HEK293T (cell line): ENCODE data around the gene PERCC1.
"Not testable (repeated sequence)": the region's sequence is repeated elsewhere in the genome, so short reads cannot be mapped to it uniquely, and the experiment has no call there.

Source experiments
- CTCF ChIA-PET: fragments of 350-600 bp; formaldehyde crosslinking; extraction: SDS; loops from one replicate; lab custom pipeline; 2021; ENCODE audit warnings: antibody characterized with exemption, inconsistent platforms; lab: Yijun Ruan, JAX
- POLR2A ChIA-PET: fragments of 350-600 bp; formaldehyde crosslinking; extraction: SDS; loops from one replicate; lab custom pipeline; 2020; ENCODE audit warnings: antibody characterized with exemption, inconsistent platforms; lab: Yijun Ruan, JAX
- DNase-seq: peaks from one replicate; pipeline ENCODE4 v3.0.0; 2012; ENCODE audit warnings: mixed read lengths; ENCODE audit errors: extremely low spot score
- ARNT ChIP-seq: fragments of 450-650 bp; IDR thresholded peaks from 2 replicates; pipeline ENCODE4 v1.6.1; 2017; ENCODE audit warnings: mild to moderate bottlenecking
- BHLHE40 ChIP-seq: fragments of 450-650 bp; IDR thresholded peaks from 2 replicates; pipeline ENCODE4 v1.6.1; 2016; ENCODE audit warnings: mild to moderate bottlenecking, moderate library complexity, borderline replicate concordance
- CTBP1 ChIP-seq: fragments of 450-650 bp; IDR thresholded peaks from 2 replicates; pipeline ENCODE4 v1.6.1; 2016; ENCODE audit warnings: borderline replicate concordance
- ELF4 ChIP-seq: fragments of 450-650 bp; IDR thresholded peaks from 2 replicates; pipeline ENCODE4 v1.6.1; 2017; ENCODE audit warnings: antibody characterized with exemption
- FOXA1 ChIP-seq: fragments of 450-650 bp; IDR thresholded peaks from 2 replicates; pipeline ENCODE4 v1.6.1; 2016; ENCODE audit warnings: mild to moderate bottlenecking
- FOXK2 ChIP-seq: fragments of 450-650 bp; IDR thresholded peaks from 2 replicates; pipeline ENCODE4 v1.6.1; 2016; ENCODE audit warnings: mild to moderate bottlenecking
- FOXM1 ChIP-seq: fragments of 450-650 bp; IDR thresholded peaks from 2 replicates; pipeline ENCODE4 v1.6.1; 2017; ENCODE audit warnings: mild to moderate bottlenecking, borderline replicate concordance
- HDGF ChIP-seq: fragments of 450-650 bp; IDR thresholded peaks from 2 replicates; pipeline ENCODE4 v1.6.1; 2017; ENCODE audit warnings: antibody characterized with exemption, borderline replicate concordance
- L3MBTL2 ChIP-seq: fragments of 450-650 bp; conservative IDR thresholded peaks from 2 replicates; pipeline ENCODE4 v1.6.1; 2016; ENCODE audit warnings: mild to moderate bottlenecking
- LEF1 ChIP-seq: fragments of 450-650 bp; IDR thresholded peaks from 2 replicates; pipeline ENCODE4 v1.6.1; 2017; ENCODE audit warnings: mild to moderate bottlenecking, borderline replicate concordance
- NFRKB ChIP-seq: fragments of 450-650 bp; IDR thresholded peaks from 2 replicates; pipeline ENCODE4 v1.6.1; 2016; ENCODE audit warnings: mild to moderate bottlenecking, moderate library complexity
- SP1 ChIP-seq: fragments of 450-650 bp; IDR thresholded peaks from 2 replicates; pipeline ENCODE4 v1.6.1; 2017
- SUZ12 ChIP-seq: fragments of 450-650 bp; IDR thresholded peaks from 2 replicates; pipeline ENCODE4 v1.6.1; 2016; ENCODE audit warnings: mild to moderate bottlenecking
- TARDBP ChIP-seq: fragments of 450-650 bp; IDR thresholded peaks from 2 replicates; pipeline ENCODE4 v1.6.1; 2016
- ZNF384 ChIP-seq: fragments of 450-650 bp; IDR thresholded peaks from 2 replicates; pipeline ENCODE4 v1.6.1; 2016
- TF ChIP-seq, protein P1 (sequence below): fragments of 450-650 bp; IDR thresholded peaks from 2 replicates; pipeline ENCODE4 v1.6.1; 2016

Gene PERCC1

DNA sequence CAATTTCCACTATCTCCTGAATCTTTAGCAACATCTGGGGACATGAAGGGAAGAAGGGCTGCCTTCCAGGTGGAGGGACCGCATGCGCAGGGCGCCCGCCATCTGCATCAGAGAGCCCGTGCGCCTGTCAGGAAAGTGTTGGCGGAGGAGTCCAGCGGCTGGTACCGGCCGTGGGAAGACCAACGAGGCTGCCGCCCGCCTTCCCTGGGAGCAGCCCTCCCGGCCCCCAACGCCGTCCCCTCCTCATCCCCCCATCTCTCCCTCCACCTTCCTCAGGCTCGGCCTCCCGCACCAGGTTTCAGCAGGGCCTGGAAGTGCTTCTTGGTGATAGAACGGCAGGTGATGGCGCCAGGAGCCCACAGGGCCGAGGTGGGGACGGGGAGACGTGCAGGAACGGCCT is 35.2 kb downstream of the PERCC1 start:
- CTCF ChIA-PET: no interaction called here
- DNase-seq: no peak
- POLR2A ChIA-PET: no interaction called here
- TF ChIP-seq ELF4 (no peak), TARDBP (no peak)

GRCh38 chr16:1466968-1467521 is 36.2 kb downstream of the PERCC1 start:
- CTCF ChIA-PET: no interaction called here
- DNase-seq: no peak
- TF ChIP-seq L3MBTL2 (no peak), NFRKB (no peak), FOXM1 (no peak), FOXK2 (no peak), TARDBP (no peak), ARNT (no peak), ZNF384 (no peak), SUZ12 (no peak), BHLHE40 (no peak), ELF4 (no peak), FOXA1 (no peak), SP1 (no peak), CTBP1 (no peak), HDGF (no peak)
- TF ChIP-seq, protein P1, sequence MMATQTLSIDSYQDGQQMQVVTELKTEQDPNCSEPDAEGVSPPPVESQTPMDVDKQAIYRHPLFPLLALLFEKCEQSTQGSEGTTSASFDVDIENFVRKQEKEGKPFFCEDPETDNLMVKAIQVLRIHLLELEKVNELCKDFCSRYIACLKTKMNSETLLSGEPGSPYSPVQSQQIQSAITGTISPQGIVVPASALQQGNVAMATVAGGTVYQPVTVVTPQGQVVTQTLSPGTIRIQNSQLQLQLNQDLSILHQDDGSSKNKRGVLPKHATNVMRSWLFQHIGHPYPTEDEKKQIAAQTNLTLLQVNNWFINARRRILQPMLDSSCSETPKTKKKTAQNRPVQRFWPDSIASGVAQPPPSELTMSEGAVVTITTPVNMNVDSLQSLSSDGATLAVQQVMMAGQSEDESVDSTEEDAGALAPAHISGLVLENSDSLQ: no peak
- POLR2A ChIA-PET: no interaction called here

GRCh38 chr16:1468426-1468810 is 37.5 kb downstream of the PERCC1 start:
- ChIA-PET POLR2A (no interaction called here), CTCF (no interaction called here)
- no peak for DNase-seq
- TF ChIP-seq FOXA1: no peak
- no peak for TF ChIP-seq ZNF384
- no peak for TF ChIP-seq CTBP1
- no peak for TF ChIP-seq ELF4
- TF ChIP-seq FOXM1: no peak
- no peak for TF ChIP-seq NFRKB
- TF ChIP-seq SP1: no peak
- no peak for TF ChIP-seq LEF1
- no peak for TF ChIP-seq TARDBP
- TF ChIP-seq BHLHE40: no peak
- TF ChIP-seq L3MBTL2: no peak

DNA sequence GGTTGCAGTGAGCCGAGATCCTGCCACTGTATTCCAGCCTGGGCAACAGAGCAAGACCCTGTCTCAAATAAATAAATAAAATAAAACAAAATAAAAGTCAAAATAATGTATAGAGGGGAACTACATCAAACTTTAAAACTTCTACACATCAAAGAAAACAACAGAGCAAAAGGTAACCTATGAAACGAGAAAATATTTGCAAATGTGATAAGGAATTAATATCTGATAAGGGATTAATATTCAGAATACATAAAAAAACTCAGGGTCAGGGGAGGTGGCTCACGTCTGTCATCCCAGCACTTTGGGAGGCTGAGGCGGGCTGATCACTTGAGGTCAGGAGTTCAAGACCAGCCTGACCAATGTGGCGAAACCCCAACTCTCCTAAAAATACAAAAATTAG is 38.3 kb downstream of the PERCC1 start:
- DNase-seq, CTCF ChIA-PET, POLR2A ChIA-PET: not testable (repeated sequence)

DNA sequence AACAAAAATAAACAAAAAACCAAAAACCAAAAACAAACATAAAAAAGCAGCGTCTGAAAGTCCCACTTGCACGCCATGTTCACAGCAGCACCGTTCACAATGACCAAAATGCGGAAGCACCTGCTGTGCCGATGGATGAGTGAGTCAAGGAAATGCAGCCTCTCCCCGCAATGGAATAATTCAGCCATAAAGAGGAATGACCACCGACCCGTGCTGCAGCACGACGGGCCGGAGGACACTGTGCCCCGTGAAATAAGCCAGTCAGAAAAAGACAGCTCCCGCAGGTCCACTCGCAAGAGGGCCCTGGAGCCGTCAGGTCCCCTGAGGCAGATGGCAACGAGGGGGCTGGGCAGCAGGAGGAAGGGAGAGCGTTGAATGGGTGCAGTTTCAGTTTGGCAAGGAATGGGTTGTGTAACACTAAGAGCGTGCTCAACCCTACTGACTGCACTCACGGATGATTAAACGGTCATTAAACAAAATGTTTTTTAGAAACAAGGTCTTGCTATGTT is 38.9 kb downstream of the PERCC1 start:
- CTCF ChIA-PET: no interaction called here
- TF ChIP-seq FOXM1: no peak
- TF ChIP-seq, protein P1: no peak
- no peak for TF ChIP-seq BHLHE40
- no peak for TF ChIP-seq ARNT
- no peak for TF ChIP-seq CTBP1
- no peak for TF ChIP-seq ZNF384
- TF ChIP-seq HDGF: no peak
- no peak for TF ChIP-seq SP1
- no peak for TF ChIP-seq SUZ12
- TF ChIP-seq FOXA1: no peak
- TF ChIP-seq TARDBP: no peak
- no peak for TF ChIP-seq ELF4
- TF ChIP-seq L3MBTL2: no peak
- no peak for TF ChIP-seq LEF1
- TF ChIP-seq FOXK2: no peak
- TF ChIP-seq NFRKB: no peak
- DNase-seq: no peak
- POLR2A ChIA-PET: no interaction called here

DNA sequence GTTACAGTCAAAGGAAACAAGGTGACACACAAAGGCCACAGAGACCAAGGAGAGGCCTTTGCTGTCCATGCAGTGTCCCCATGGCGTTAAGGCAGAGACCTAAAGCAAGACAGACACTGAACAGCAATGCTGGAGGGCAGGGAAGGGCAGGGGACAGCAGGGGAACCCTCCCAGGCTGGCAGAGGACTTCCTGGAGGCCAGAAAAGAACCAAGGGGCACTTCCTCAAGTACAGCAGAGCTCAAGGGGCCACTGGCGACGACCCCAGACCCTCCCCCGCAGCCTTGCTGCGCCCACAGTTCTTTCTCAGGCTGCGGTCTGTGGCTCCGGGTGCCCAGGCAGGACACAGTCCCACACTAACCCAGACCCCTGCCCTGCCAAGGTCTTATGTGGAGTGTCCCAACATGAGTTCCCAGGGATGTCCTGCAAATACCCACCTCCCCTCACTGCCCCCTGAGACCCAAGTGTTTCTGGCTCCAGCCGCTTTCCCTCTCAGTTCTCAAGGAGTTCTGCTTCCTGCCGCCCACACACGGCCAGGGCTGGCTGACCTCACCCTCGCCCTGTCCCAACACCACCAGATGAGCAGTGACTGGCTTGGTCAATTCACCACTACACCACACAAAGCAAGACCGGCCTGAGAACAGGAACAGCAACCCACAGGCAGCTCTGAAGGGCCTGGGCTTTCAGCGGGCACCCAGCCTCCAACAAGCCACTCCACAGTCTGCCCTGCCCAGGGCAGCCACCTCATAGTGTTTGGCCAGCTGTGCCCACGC is 39.8 kb downstream of the PERCC1 start:
- CTCF ChIA-PET: no interaction called here
- POLR2A ChIA-PET: interaction anchor here (1.0 to 1.2 kb wide), 2 partner anchors 22 to 50 kb away, joined by 3 to 6 read pairs; partner anchors contain the start of genes TELO2 and UQCC4
- TF ChIP-seq L3MBTL2: no peak
- TF ChIP-seq CTBP1: no peak
- no peak for TF ChIP-seq LEF1
- TF ChIP-seq SP1: no peak
- no peak for TF ChIP-seq ARNT
- TF ChIP-seq TARDBP: no peak
- no peak for TF ChIP-seq FOXK2
- DNase-seq: no peak

DNA sequence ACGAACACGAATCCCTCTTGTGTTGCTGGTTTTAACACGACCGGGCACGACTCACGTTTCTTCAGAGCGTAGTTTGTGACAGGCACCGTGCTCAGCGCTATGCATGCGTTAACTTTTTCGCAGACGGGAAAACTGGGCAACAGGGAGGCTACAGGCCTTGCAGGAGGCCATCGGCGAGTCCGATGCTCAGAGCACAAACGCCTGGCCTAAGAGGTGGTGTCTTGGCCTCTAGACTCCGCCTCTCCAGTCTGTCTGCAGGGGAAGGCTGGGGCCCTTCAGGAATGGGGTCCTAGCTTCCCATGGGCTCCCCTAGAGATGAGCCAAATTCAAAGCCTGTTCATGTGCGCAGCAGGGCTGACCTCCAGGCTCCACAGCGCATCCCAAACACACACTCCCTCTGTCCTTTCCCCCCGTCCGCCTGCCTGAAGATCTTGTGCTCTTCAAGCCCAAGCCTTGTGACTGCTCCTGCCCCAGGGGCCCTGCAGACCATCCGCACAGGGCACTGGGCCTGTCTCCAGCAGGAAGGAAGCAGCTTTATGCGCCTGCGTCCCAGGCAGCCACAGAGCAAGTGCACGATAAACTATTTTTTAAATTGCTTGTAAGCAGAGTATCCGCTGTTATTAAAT is 40.8 kb downstream of the PERCC1 start:
- DNase-seq: no peak
- ChIA-PET CTCF (no interaction called here), POLR2A (interaction anchor here (0.6 to 1.2 kb wide), 2 partner anchors 21 to 139 kb away, joined by 3 read pairs; partner anchors contain the start of gene TELO2)
- TF ChIP-seq FOXK2 (no peak), FOXA1 (no peak), ARNT (no peak), SUZ12 (no peak), CTBP1 (no peak), NFRKB (no peak), ELF4 (no peak), ZNF384 (no peak), L3MBTL2 (no peak), TARDBP (no peak), BHLHE40 (no peak), LEF1 (no peak), FOXM1 (no peak), SP1 (no peak), HDGF (no peak)
- TF ChIP-seq, protein P1: no peak
